GM12864 (cell line): Measurements from ENCODE around the gene PCP2.

Experiments
- DNase-seq: peaks from one replicate; pipeline ENCODE4 v3.0.0-alpha.2; 2011; ENCODE audit warnings: low read depth
- H3K4me3 ChIP-seq: 2 replicates; pipeline ENCODE4 v1.5.1; 2011; ENCODE audit warnings: mild to moderate bottlenecking, low read depth, low read length, control low read depth
- CTCF ChIP-seq: IDR thresholded peaks from 2 replicates; pipeline ENCODE4 v1.5.1; 2011; ENCODE audit warnings: low read depth, mild to moderate bottlenecking, moderate library complexity, low read length, control low read depth, inconsistent platforms; ENCODE audit errors: missing control alignments

Gene PCP2

DNA sequence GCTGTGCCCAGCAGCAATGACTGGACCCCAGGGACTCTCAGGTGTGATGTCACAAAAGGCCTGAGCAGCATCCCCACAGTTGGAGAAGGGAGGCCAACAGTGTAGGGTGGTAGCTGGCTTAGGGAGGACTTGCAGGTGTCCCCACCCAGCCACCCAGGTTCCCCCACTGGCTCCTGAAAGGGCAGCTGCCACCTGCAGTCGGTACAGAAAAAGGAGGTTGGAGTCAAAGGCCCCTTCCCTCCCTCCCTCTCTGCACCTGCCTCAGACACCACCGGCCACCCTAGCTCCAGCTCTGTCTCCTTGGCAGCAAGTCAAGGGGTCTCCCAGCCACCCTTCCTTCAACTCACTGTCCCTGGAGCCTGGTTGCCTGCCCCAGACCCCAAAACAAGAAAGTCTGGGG is at the start of gene PCP2:
TSS of gene PCP2 (minus strand) at position 22 of the 400 bp plus-strand sequence. CDS start 262 bp downstream, outside the sequence.
- TF ChIP-seq CTCF: no peak
- no peak for DNase-seq
- no peak within 1 kb of the TSS for H3K4me3 ChIP-seq

DNA sequence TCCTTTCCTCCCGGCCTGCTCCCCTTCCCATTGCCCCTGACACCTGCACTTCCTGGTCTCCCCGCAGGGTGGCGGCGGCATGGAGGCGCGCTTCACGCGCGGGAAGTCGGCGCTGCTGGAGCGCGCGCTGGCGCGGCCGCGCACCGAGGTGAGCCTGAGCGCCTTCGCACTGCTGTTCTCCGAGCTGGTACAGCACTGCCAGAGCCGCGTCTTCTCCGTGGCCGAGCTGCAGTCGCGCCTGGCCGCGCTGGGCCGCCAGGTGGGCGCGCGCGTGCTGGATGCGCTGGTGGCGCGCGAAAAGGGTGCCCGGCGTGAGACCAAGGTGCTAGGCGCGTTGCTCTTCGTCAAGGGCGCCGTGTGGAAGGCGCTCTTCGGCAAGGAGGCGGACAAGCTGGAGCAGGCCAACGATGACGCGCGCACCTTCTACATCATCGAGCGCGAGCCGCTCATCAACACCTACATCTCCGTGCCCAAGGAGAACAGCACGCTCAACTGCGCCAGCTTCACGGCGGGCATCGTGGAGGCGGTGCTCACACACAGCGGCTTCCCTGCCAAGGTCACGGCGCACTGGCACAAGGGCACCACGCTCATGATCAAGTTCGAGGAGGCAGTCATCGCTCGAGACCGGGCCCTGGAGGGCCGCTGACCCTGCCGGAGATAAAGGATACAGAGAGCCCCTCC is 48.8 kb upstream of the PCP2 start:
- H3K4me3 ChIP-seq: no peak overlapping the region; the same call in 1 of the 2 replicates
- no peak for DNase-seq
- peak; percentile 11 for TF ChIP-seq CTCF

DNA sequence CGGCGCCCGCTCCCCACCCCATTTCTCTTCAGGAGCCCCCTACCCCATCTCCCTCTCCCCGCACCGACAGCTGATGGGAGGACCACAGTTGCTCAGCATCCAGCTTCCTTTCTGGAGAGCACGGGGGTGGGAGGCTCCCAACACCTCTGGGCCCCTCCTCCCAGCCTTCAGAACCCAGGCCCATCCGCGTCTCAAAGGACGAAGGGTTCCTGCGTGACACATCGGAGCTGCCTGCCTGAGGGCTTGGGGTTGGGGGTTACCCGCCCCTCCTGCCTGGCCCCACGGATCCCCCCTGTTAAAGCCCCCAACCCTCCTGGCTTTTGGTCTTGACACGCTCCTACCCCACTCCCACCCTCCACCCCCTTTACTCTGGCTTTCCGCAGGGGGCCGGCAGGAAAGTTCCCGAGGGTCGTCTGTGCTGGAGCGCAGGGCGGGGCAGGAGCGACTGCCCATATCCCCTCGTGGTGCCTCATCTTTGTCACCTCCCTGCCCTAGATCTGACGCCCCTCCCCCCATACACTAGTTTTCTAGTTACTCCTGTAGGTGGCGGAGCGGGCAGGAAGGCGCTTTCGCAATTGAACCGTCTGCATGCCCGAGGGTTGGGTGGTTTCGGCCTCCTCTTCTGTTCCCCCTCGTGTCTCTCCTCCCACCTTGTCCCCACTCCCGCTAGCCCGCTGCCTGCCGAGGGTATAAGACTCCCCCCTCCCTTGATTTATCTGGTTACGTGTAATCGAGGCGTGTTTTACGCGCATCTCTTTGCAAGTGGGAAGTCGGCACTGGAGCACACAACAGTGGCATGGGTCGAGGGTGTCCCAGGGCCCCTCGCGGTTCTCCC is 48.0 kb upstream of the PCP2 start:
- peak; percentile 72 for TF ChIP-seq CTCF
- H3K4me3 ChIP-seq: peak overlapping the region; percentile 98
- peak; percentile 71 for DNase-seq

GRCh38 chr19:7680606-7681339 is 47.3 kb upstream of the PCP2 start, which contains the start of gene TRAPPC5:
Gene TRAPPC5 (plus strand): TSS chr19:7680833. CDS start chr19:7682254, 1,421 bp downstream.
- peak; percentile 88 for TF ChIP-seq CTCF
- peak within 1 kb of the TSS; percentile 98 for H3K4me3 ChIP-seq
- peak; percentile 53 for DNase-seq

- no peak for DNase-seq
- H3K4me3 ChIP-seq: peak overlapping the region; percentile 98
- TF ChIP-seq CTCF: no peak
Measured at GRCh38 chr19:7679771-7680605, 46.5 kb upstream of the PCP2 start.
